ENCODE measurements around the gene GAL. TPM values are rescaled to one million over a fixed set of nuclear protein-coding genes. Genes with fewer than 3 reads are reported as not detected.

Gene GAL
- total and polyA plus RNA-seq, 2 of the 8 experiments (the other 6 are each of a cell fraction or from before 2014, with no cell fraction given): 81.8 to 233 TPM

GRCh38 chr11:68655406-68655805 is 28.9 kb upstream of the GAL start (continued):
- TF ChIP-seq ATF2 (IDR thresholded peaks at IDR 0.05; ENCODE audit: low read length) (no peak), ASH2L (IDR thresholded peaks at IDR 0.05; ENCODE audit: low read length) (no peak), KDM5A (IDR thresholded peaks at IDR 0.05; ENCODE audit: low read length) (no peak), RXRA (IDR thresholded peaks at IDR 0.05; ENCODE audit: insufficient read depth, low read depth, low read length) (no peak), MAFK (IDR thresholded peaks at IDR 0.05; ENCODE audit: low read depth, low read length) (no peak), JUN (IDR thresholded peaks at IDR 0.05; ENCODE audit: low read depth, low read length) (no peak), EZH2 (IDR thresholded peaks at IDR 0.05; ENCODE audit: low read depth, low read length, severe bottlenecking) (no peak), SIRT6 (IDR thresholded peaks at IDR 0.05; ENCODE audit: low read length) (no peak), TEAD4 (IDR thresholded peaks at IDR 0.05; ENCODE audit: low read depth, low read length) (no peak), POLR2AphosphoS5 (IDR thresholded peaks at IDR 0.05; ENCODE audit: low read depth, low read length) (no peak)
